ENCODE measurements around the gene HOXB2. TPM values are rescaled to one million over a fixed set of nuclear protein-coding genes. Genes with fewer than 3 reads are reported as not detected.

HOXB2 gene
- total RNA-seq, 1 experiment from 2014 or later, result not detected

- H3K9me3 ChIP-seq (ENCODE audit: low read length), result no peaks in the 10 kb centered on the region
- H3K27me3 ChIP-seq (ENCODE audit: low read length), result no peaks in the 10 kb centered on the region
- H3K9me2 ChIP-seq (replicated peaks; ENCODE audit: insufficient read depth, low read length), result no peaks in the 10 kb centered on the region
- no peak overlapping the region for H3K4me3 ChIP-seq (ENCODE audit: low read length)
- H3K4me2 ChIP-seq (ENCODE audit: low read depth, low read length, poor library complexity, severe bottlenecking), result no peak overlapping the region
- no peaks in the 10 kb centered on the region for H3K79me2 ChIP-seq (ENCODE audit: low read length)
- no peaks in the 10 kb centered on the region for H3K36me3 ChIP-seq (ENCODE audit: insufficient read depth, low read length)
- H3K9ac ChIP-seq (ENCODE audit: low read length), result no peak overlapping the region
- no peak overlapping the region for H2AFZ ChIP-seq (ENCODE audit: low read length)
- H4K20me1 ChIP-seq (ENCODE audit: insufficient read depth, low read depth, low read length), result no peaks in the 10 kb centered on the region
- no peaks in the 10 kb centered on the region for H3K4me1 ChIP-seq (ENCODE audit: low read length)
- no peak overlapping the region for H3K27ac ChIP-seq (ENCODE audit: low read length)
- DNase-seq, result no peak
Measured at GRCh38 chr17:48564188-48565021, 19.5 kb upstream of the HOXB2 start.

- Histone ChIP-seq H3K4me1 (ENCODE audit: low read length) (no peaks in the 10 kb centered on the region), H2AFZ (ENCODE audit: low read length) (no peak overlapping the region), H3K4me2 (ENCODE audit: low read depth, low read length, poor library complexity, severe bottlenecking) (no peak overlapping the region), H3K79me2 (ENCODE audit: low read length) (no peaks in the 10 kb centered on the region), H3K9ac (ENCODE audit: low read length) (no peak overlapping the region), H4K20me1 (ENCODE audit: insufficient read depth, low read depth, low read length) (no peaks in the 10 kb centered on the region), H3K27me3 (ENCODE audit: low read length) (no peaks in the 10 kb centered on the region), H3K27ac (ENCODE audit: low read length) (no peak overlapping the region), H3K4me3 (ENCODE audit: low read length) (no peak overlapping the region), H3K36me3 (ENCODE audit: insufficient read depth, low read length) (no peaks in the 10 kb centered on the region), H3K9me2 (replicated peaks; ENCODE audit: insufficient read depth, low read length) (no peaks in the 10 kb centered on the region), H3K9me3 (ENCODE audit: low read length) (no peaks in the 10 kb centered on the region)
- no peak for DNase-seq
Measured at GRCh38 chr17:48563867-48564187, 18.9 kb upstream of the HOXB2 start.

GRCh38 chr17:48563385-48563838 lies 18.5 kb upstream of the HOXB2 start:
- no peaks in the 10 kb centered on the region for H3K4me1 ChIP-seq (ENCODE audit: low read length)
- H3K79me2 ChIP-seq (ENCODE audit: low read length), result no peaks in the 10 kb centered on the region
- no peaks in the 10 kb centered on the region for H3K36me3 ChIP-seq (ENCODE audit: insufficient read depth, low read length)
- H2AFZ ChIP-seq (ENCODE audit: low read length), result no peak overlapping the region
- H3K4me3 ChIP-seq (ENCODE audit: low read length), result no peak overlapping the region
- H4K20me1 ChIP-seq (ENCODE audit: insufficient read depth, low read depth, low read length), result no peaks in the 10 kb centered on the region
- no peaks in the 10 kb centered on the region for H3K9me3 ChIP-seq (ENCODE audit: low read length)
- H3K27ac ChIP-seq (ENCODE audit: low read length), result no peak overlapping the region
- H3K9ac ChIP-seq (ENCODE audit: low read length), result no peak overlapping the region
- H3K9me2 ChIP-seq (replicated peaks; ENCODE audit: insufficient read depth, low read length), result no peaks in the 10 kb centered on the region
- H3K4me2 ChIP-seq (ENCODE audit: low read depth, low read length, poor library complexity, severe bottlenecking), result no peak overlapping the region
- no peaks in the 10 kb centered on the region for H3K27me3 ChIP-seq (ENCODE audit: low read length)
- DNase-seq, result no peak

DNA sequence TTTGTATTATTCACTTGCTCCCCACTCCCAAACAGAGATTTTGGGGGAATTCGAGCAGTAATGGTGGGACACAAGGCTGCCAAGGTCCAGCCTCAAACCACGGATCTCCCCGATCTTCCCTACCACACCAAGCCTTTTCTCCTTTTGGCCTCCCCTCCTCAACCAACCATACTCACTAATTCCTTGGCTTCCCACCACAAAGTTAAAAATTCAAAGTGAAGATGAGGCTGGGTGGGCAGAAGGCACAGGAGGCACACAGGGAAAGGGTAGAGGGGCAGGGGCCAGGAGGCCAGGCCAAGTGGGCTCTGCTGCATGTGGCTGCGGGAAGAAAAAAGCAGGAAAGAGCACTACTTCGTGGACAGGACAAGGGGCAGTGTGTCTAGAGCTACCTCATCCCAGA lies 18.0 kb upstream of the HOXB2 start:
- no peak overlapping the region for H2AFZ ChIP-seq (ENCODE audit: low read length)
- H3K4me3 ChIP-seq (ENCODE audit: low read length), result no peak overlapping the region
- H3K9me2 ChIP-seq (replicated peaks; ENCODE audit: insufficient read depth, low read length), result no peaks in the 10 kb centered on the region
- H3K27me3 ChIP-seq (ENCODE audit: low read length), result no peaks in the 10 kb centered on the region
- no peaks in the 10 kb centered on the region for H3K9me3 ChIP-seq (ENCODE audit: low read length)
- no peaks in the 10 kb centered on the region for H3K79me2 ChIP-seq (ENCODE audit: low read length)
- H3K27ac ChIP-seq (ENCODE audit: low read length), result no peak overlapping the region
- no peaks in the 10 kb centered on the region for H3K36me3 ChIP-seq (ENCODE audit: insufficient read depth, low read length)
- no peaks in the 10 kb centered on the region for H4K20me1 ChIP-seq (ENCODE audit: insufficient read depth, low read depth, low read length)
- H3K4me2 ChIP-seq (ENCODE audit: low read depth, low read length, poor library complexity, severe bottlenecking), result no peak overlapping the region
- H3K4me1 ChIP-seq (ENCODE audit: low read length), result no peaks in the 10 kb centered on the region
- H3K9ac ChIP-seq (ENCODE audit: low read length), result no peak overlapping the region
- no peak for DNase-seq

DNA sequence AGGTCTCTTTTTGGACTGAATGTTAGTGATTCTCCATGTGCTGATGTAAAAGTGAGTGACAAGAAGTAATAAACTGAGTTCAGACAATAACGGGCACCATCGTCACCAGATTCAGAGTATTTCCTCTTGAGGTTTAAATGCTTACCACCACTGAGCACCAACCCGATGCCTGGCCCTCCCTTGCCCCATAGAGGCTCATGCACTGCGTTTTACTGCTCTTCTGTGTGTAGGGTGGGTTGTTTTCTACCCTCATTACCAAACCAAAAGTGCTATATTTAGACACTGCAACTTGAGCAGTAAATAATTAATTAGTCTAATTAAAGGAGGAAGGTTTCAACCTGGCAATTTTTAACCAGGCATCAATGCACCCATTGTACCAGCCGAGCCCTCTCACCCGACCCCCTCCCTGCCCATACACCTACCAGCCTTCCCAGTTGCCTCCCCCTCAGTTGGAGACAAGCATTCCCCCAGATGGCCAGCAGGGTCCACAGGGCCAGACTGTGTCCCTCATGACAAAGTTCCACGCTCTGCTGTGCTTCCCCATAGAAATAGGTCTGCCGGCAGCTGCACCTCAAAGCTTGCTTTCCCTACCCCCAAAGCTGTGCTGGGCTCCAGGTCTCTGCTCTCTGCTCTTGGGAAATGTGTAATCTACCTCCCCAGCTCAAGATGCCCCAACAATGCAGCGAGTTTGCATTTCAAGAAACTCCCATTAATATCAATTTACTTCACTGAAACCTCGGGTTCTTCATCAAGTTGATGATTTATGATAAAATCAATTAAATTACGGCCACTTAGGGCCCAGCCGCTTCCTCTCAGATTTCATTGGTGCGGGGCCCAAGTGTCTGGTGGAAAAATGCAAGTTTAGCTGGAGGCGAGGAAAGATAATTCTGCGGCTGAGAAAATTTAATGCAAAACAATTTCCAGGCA lies 17.2 kb upstream of the HOXB2 start:
- H3K4me2 ChIP-seq (ENCODE audit: low read depth, low read length, poor library complexity, severe bottlenecking), result no peak overlapping the region
- no peaks in the 10 kb centered on the region for H3K79me2 ChIP-seq (ENCODE audit: low read length)
- H3K9me3 ChIP-seq (ENCODE audit: low read length), result no peaks in the 10 kb centered on the region
- H2AFZ ChIP-seq (ENCODE audit: low read length), result no peak overlapping the region
- H3K27me3 ChIP-seq (ENCODE audit: low read length), result no peaks in the 10 kb centered on the region
- no peak for DNase-seq
- no peaks in the 10 kb centered on the region for H4K20me1 ChIP-seq (ENCODE audit: insufficient read depth, low read depth, low read length)
- H3K4me3 ChIP-seq (ENCODE audit: low read length), result no peak overlapping the region
- H3K36me3 ChIP-seq (ENCODE audit: insufficient read depth, low read length), result no peaks in the 10 kb centered on the region
- H3K27ac ChIP-seq (ENCODE audit: low read length), result no peak overlapping the region
- no peaks in the 10 kb centered on the region for H3K4me1 ChIP-seq (ENCODE audit: low read length)
- H3K9me2 ChIP-seq (replicated peaks; ENCODE audit: insufficient read depth, low read length), result no peaks in the 10 kb centered on the region
- no peak overlapping the region for H3K9ac ChIP-seq (ENCODE audit: low read length)

GRCh38 chr17:48559840-48560817 lies 15.2 kb upstream of the HOXB2 start:
- Histone ChIP-seq H3K4me1 (ENCODE audit: low read length) (no peaks in the 10 kb centered on the region), H3K9ac (ENCODE audit: low read length) (no peak overlapping the region), H3K79me2 (ENCODE audit: low read length) (no peaks in the 10 kb centered on the region), H3K36me3 (ENCODE audit: insufficient read depth, low read length) (no peaks in the 10 kb centered on the region), H3K9me3 (ENCODE audit: low read length) (no peaks in the 10 kb centered on the region), H3K27ac (ENCODE audit: low read length) (no peak overlapping the region), H3K4me3 (ENCODE audit: low read length) (no peak overlapping the region), H4K20me1 (ENCODE audit: insufficient read depth, low read depth, low read length) (no peaks in the 10 kb centered on the region), H3K4me2 (ENCODE audit: low read depth, low read length, poor library complexity, severe bottlenecking) (no peak overlapping the region), H3K9me2 (replicated peaks; ENCODE audit: insufficient read depth, low read length) (no peaks in the 10 kb centered on the region), H2AFZ (ENCODE audit: low read length) (no peak overlapping the region), H3K27me3 (ENCODE audit: low read length) (no peaks in the 10 kb centered on the region)
- no peak for DNase-seq

DNA sequence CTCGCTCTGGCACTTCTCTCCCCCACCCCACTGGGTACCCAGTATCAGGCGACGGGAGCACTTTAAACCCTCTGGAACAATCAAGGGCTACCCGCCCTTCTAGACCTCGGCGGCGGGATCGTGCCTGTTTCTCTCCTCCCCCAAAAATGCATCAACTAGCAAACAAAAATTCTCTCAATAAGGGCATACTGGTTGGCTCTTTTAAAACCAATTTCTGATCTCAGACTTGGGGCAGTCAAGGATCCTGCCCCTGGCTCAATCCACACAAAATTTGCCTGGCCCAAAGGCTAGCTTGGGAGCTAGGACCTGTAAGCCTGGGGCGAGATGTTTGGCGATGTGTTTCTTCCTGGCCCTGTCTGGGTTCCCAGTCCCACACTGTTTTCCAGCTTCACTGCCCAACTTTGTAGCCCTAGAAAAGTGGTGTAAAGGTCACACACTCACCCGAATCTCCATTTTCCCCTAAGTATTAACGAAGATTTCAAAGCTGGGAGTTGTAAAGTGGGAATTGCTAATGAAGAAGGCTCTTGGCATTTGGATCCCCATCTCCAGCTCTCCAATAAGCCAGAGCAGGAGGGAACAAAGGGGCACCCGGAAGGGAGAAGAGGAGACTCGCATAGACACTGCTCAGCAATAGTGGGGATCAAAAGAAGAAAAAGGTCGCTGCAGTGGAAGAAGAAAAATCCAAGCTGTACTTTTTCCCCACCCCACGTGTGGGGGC lies 14.4 kb upstream of the HOXB2 start:
- Histone ChIP-seq H2AFZ (ENCODE audit: low read length) (no peak overlapping the region), H3K4me1 (ENCODE audit: low read length) (no peaks in the 10 kb centered on the region), H3K9ac (ENCODE audit: low read length) (no peak overlapping the region), H3K27me3 (ENCODE audit: low read length) (no peaks in the 10 kb centered on the region), H3K4me3 (ENCODE audit: low read length) (no peak overlapping the region), H3K79me2 (ENCODE audit: low read length) (no peaks in the 10 kb centered on the region), H3K4me2 (ENCODE audit: low read depth, low read length, poor library complexity, severe bottlenecking) (no peak overlapping the region), H3K36me3 (ENCODE audit: insufficient read depth, low read length) (no peaks in the 10 kb centered on the region), H3K9me3 (ENCODE audit: low read length) (no peaks in the 10 kb centered on the region), H3K27ac (ENCODE audit: low read length) (no peak overlapping the region), H4K20me1 (ENCODE audit: insufficient read depth, low read depth, low read length) (no peaks in the 10 kb centered on the region), H3K9me2 (replicated peaks; ENCODE audit: insufficient read depth, low read length) (no peaks in the 10 kb centered on the region)
- no peak for DNase-seq

Measured in Karpas-422 (cell line).